Esophagus squamous epithelium (tissue), 5 donors: ENCODE measurements around the gene MT2A. TPM values are rescaled to one million over a fixed set of nuclear protein-coding genes. Genes with fewer than 3 reads are reported as not detected.
A peak's percentile ranks its signal among the peaks of the same experiment; 100 is the strongest.

Source experiments
- DNase-seq: peaks from one replicate; lab custom pipeline; 2025; lab: John Stamatoyannopoulos, UW
- H3K27ac ChIP-seq, 4 donors: fragments of 200-600 bp; sonication (generic); one replicate each; pipeline ENCODE4 v1.5.1; 2016 to 2019; ENCODE audit warnings: mild to moderate bottlenecking in 1 of 4
- H3K27me3 ChIP-seq, 4 donors: fragments of 200-600 bp; sonication (generic); 1 replicate in 3 of 4; 2 replicates in 1 of 4; pipeline versions ENCODE4 v1.5.1 to v1.6.0; 2017 to 2021; ENCODE audit warnings: antibody characterized with exemption in 1 of 4
- H3K36me3 ChIP-seq, 3 donors: fragments of 200-600 bp; sonication (generic); one replicate each; pipeline ENCODE4 v1.5.1; 2016 to 2019
- H3K4me1 ChIP-seq, 3 donors: fragments of 200-600 bp; sonication (generic); one replicate each; pipeline ENCODE4 v1.5.1; 2017 to 2019
- H3K4me3 ChIP-seq, 4 donors: fragments of 200-600 bp; sonication (generic); 1 replicate in 3 of 4; 2 replicates in 1 of 4; pipeline ENCODE4 v1.5.1; 2016 to 2019; ENCODE audit warnings: mild to moderate bottlenecking in 2 of 4, moderate library complexity in 1 of 4
- H3K9me3 ChIP-seq, 3 donors: fragments of 200-600 bp; sonication (generic); one replicate each; pipeline ENCODE4 v1.5.1; 2016 to 2019
- POLR2A ChIP-seq, 4 donors: fragments of 450-650 bp; IDR thresholded peaks; one replicate each; pipeline ENCODE4 v1.6.1; 2017; ENCODE audit warnings: antibody characterized with exemption in 4 of 4, mild to moderate bottlenecking in 4 of 4, moderate library complexity in 3 of 4
- WGBS, 2 donors: methylation state at CpG; one replicate each; pipeline ENCODE4 v1.1.5; 2018; 5-methylcytosine and 5-hydroxymethylcytosine counted together
- intact Hi-C: fragments of 100-400 bp; cut with DNase I; formaldehyde crosslinking; loops from one replicate; pipeline ENCODE4 v1.15.0; 2022
- total RNA-seq, 4 donors: library from RNA; depleted of rRNA; stranded (reverse); fragments of >200 nt; gene quantifications; one replicate each; pipeline ENCODE4 v1.1.0, GENCODE V29; 2016
- TF ChIP-seq, protein P1 (sequence below), 6 experiments: fragments of 450-650 bp in 4 of 6; fragments of 200-600 bp in 2 of 6; sonication (generic) in 2 of 6; IDR thresholded peaks; one replicate each; pipeline ENCODE4 v1.5.1; 2016 to 2019; ENCODE audit warnings: antibody characterized with exemption in 6 of 6, mild to moderate bottlenecking in 4 of 6, moderate library complexity in 4 of 6
- donor health status: DM: yes; HTN: yes; CAD: no.

MT2A gene
- total RNA-seq, 4 donors from 2014 or later = 76.5 to 157 (median 96.2) TPM

DNA sequence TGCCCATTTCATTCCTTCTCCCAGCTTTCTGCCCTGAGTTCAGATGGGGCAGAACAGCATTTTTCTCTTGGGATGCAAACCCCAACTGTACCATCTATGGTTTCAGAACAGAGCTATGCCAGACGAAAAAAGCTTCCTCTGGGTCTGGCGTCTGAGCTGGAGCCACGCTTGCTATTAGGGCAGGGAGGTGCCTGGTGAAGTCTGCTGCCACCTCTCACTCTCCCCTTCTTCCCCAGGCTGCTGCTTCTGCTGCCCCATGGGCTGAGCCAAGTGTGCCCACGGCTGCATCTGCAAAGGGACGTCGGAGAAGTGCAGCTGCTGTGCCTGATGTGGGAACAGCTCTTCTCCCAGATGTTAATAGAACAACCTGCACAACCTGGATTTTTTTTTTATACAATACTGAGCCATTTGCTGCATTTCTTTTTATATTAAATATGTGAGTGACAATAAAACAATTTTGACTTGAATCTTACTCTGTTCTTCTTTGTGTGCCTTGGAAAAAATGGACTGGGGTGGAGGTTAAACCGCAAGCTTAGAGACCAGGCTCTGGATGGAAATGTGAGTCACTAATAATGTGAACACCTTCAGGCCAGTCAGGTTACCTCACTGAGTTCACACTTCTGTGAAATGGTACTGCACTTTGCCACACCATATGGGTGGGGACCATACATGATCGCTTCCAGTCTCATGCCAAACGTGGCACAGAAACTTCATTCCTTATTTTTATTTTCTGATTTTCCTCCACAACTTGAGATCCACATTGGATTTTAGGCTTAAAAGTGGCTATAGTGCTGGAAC, 28.4 kb downstream of the MT2A start:
- no peaks in the 10 kb centered on the region for H3K9me3 ChIP-seq
- H3K27me3 ChIP-seq = peaks cover 3 to 99% (median 9%) of the 10 kb centered on the region in 4 donors
- no peak overlapping the region for H3K4me3 ChIP-seq
- H3K36me3 ChIP-seq = no peaks in the 10 kb centered on the region
- intact Hi-C loops = no loop called here
- no peak overlapping the region for H3K27ac ChIP-seq
- no peak for DNase-seq
- H3K4me1 ChIP-seq = peaks cover 16 to 61% (median 29%) of the 10 kb centered on the region in 3 donors
- TF ChIP-seq, protein P1, sequence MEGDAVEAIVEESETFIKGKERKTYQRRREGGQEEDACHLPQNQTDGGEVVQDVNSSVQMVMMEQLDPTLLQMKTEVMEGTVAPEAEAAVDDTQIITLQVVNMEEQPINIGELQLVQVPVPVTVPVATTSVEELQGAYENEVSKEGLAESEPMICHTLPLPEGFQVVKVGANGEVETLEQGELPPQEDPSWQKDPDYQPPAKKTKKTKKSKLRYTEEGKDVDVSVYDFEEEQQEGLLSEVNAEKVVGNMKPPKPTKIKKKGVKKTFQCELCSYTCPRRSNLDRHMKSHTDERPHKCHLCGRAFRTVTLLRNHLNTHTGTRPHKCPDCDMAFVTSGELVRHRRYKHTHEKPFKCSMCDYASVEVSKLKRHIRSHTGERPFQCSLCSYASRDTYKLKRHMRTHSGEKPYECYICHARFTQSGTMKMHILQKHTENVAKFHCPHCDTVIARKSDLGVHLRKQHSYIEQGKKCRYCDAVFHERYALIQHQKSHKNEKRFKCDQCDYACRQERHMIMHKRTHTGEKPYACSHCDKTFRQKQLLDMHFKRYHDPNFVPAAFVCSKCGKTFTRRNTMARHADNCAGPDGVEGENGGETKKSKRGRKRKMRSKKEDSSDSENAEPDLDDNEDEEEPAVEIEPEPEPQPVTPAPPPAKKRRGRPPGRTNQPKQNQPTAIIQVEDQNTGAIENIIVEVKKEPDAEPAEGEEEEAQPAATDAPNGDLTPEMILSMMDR (IDR thresholded peaks at IDR 0.05) = no peak
- TF ChIP-seq POLR2A (IDR thresholded peaks at IDR 0.05) = no peak
- WGBS, 2 donors = 69 to 78% methylated on average over 6 to 7 of the region's 9 CpGs

DNA sequence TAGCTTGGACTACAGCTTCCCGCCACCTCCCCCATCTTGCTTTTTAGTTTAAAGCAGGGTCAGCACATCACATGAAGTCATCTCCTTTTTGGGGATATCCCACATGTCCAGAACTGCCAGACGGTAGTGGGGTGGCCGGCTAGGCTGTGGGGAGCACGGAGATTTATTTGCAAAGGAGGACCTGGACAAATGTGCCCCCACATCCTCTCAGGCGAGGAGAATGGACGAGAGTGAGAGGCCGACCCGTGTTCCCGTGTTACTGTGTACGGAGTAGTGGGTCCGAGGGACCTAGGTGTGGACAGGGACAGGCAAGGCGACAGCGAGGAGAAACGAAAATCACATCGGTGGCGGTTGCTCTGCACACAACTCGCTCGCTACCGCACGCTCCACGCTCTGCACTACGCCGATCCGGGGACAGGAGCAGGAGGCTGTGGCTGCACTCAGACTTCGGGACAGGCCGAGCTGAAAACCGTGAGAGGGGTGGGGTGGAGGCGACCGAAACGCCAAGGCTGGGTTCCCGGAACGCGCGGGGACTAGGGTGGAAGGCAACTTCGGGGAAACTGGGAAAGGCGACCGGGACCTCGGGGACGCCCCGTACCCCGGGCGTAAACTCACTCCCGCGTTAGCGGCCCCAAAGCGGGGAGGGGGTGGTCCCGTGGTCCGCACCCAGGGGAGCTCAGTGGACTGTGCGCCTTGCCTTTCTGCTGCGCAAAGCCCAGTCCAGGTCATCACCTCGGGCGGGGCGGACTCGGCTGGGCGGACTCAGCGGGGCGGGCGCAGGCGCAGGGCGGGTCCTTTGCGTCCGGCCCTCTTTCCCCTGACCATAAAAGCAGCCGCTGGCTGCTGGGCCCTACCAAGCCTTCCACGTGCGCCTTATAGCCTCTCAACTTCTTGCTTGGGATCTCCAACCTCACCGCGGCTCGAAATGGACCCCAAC, 29.7 kb downstream of the MT2A start, which contains the start of gene MT1A:
TSS of gene MT1A (plus strand) at position 853 of the 937 bp plus-strand sequence. CDS start at position 926, 73 bp downstream.
- WGBS, 2 donors = 17 to 33% methylated on average over 21 to 26 of the region's 68 CpGs
- no peak for DNase-seq
- no peaks in the 10 kb centered on the region for H3K9me3 ChIP-seq
- peaks cover 11 to 52% (median 20%) of the 10 kb centered on the region in 3 donors for H3K4me1 ChIP-seq
- intact Hi-C loops = no loop called here
- no peaks in the 10 kb centered on the region for H3K36me3 ChIP-seq
- peak within 1 kb of the TSS; percentile 32 to 85 (median 66) for H3K27ac ChIP-seq
- peaks cover 3 to 97% (median 9%) of the 10 kb centered on the region in 4 donors for H3K27me3 ChIP-seq
- peak within 1 kb of the TSS; percentile 12 to 71 (median 47) for H3K4me3 ChIP-seq
- TF ChIP-seq POLR2A (IDR thresholded peaks at IDR 0.05) = peak in 1 of 4 donors; percentile 42
- TF ChIP-seq, protein P1 (IDR thresholded peaks at IDR 0.05) = no peak

GRCh38 chr16:56639045-56639444, 30.7 kb downstream of the MT2A start:
- no peak overlapping the region for H3K4me3 ChIP-seq
- no peak for TF ChIP-seq POLR2A (IDR thresholded peaks at IDR 0.05)
- TF ChIP-seq, protein P1 (IDR thresholded peaks at IDR 0.05) = no peak
- peaks cover 3 to 97% (median 9%) of the 10 kb centered on the region in 4 donors for H3K27me3 ChIP-seq
- H3K4me1 ChIP-seq = peaks cover 18 to 52% (median 30%) of the 10 kb centered on the region in 3 donors
- no peaks in the 10 kb centered on the region for H3K36me3 ChIP-seq
- no peak for DNase-seq
- intact Hi-C loops = no loop called here
- no peaks in the 10 kb centered on the region for H3K9me3 ChIP-seq
- 91 to 100% methylated on average over 1 of the region's 1 CpG for WGBS, 2 donors
- H3K27ac ChIP-seq = no peak overlapping the region

DNA sequence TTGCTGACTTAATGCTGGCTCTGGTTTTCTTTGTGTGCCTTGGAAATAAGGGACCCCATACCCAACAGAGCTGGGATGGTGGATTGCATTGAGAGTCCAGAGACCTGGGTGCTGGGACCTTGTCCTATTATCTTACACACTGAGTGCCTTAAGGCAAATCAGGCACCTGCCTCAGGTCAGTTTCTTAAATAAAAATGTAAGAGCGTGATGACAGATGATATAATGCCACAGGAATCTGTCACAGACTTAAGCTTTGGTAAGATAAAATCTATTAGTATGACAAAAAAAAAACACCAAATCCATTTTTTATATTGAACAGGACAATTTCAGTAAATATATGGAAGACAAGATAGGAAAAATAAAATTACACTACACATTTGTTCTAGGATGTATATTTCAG, 31.7 kb downstream of the MT2A start:
- Histone ChIP-seq H3K9me3 (no peaks in the 10 kb centered on the region), H3K36me3 (no peaks in the 10 kb centered on the region), H3K27ac (no peak overlapping the region), H3K27me3 (peaks cover 0 to 97% (median 9%) of the 10 kb centered on the region in 4 donors), H3K4me3 (no peak overlapping the region), H3K4me1 (peaks cover 20 to 49% (median 30%) of the 10 kb centered on the region in 3 donors)
- no peak for TF ChIP-seq POLR2A (IDR thresholded peaks at IDR 0.05)
- TF ChIP-seq, protein P1 (IDR thresholded peaks at IDR 0.05) = no peak
- intact Hi-C loops = no loop called here
- 43 to 72% methylated on average over 1 of the region's 1 CpG for WGBS, 2 donors
- no peak for DNase-seq
